CD14-positive monocyte (primary cell): Measurements from ENCODE around the gene CIB4. TPM values are rescaled to one million over a fixed set of nuclear protein-coding genes. Genes with fewer than 3 reads are reported as not detected.

Experiments used
- DNase-seq, 3 donors: peaks; one replicate each; pipeline ENCODE4 v3.0.0-alpha.2; 2011 to 2022
- H2AFZ ChIP-seq: 2 replicates; pipeline ENCODE4 v1.6.0; 2012; ENCODE audit warnings: mild to moderate bottlenecking, low read depth, low read length, inconsistent platforms; ENCODE audit not compliant: insufficient read depth, poor library complexity, severe bottlenecking
- H3K27ac ChIP-seq, 2 donors: 1 replicate in 1 of 2; 2 replicates in 1 of 2; pipeline ENCODE4 v1.5.1; 2012 to 2013; ENCODE audit warnings: low read length in 2 of 2, control low read depth in 1 of 2, inconsistent platforms in 1 of 2, low read depth in 1 of 2, mild to moderate bottlenecking in 1 of 2
- H3K27me3 ChIP-seq, 2 donors: one replicate each; pipeline versions ENCODE4 v1.6.0 to v1.6.1; 2011 to 2013; ENCODE audit warnings: low read length in 2 of 2; ENCODE audit not compliant: control insufficient read depth in 2 of 2, insufficient read depth in 2 of 2
- H3K36me3 ChIP-seq, 2 donors: replicated peaks in 1 of 2; 1 replicate in 1 of 2; 2 replicates in 1 of 2; pipeline versions ENCODE4 v1.5.1 to v1.6.1; 2012 to 2013; ENCODE audit warnings: low read length in 2 of 2, control low read depth in 1 of 2, inconsistent platforms in 1 of 2, mild to moderate bottlenecking in 1 of 2; ENCODE audit not compliant: insufficient read depth in 2 of 2, control insufficient read depth in 1 of 2
- H3K4me1 ChIP-seq, 2 donors: 1 replicate in 1 of 2; 2 replicates in 1 of 2; pipeline versions ENCODE4 v1.5.1 to v1.6.1; 2012 to 2013; ENCODE audit warnings: low read length in 2 of 2, control low read depth in 1 of 2, inconsistent platforms in 1 of 2, mild to moderate bottlenecking in 1 of 2, moderate library complexity in 1 of 2; ENCODE audit not compliant: insufficient read depth in 2 of 2, control insufficient read depth in 1 of 2
- H3K4me2 ChIP-seq: replicated peaks from 2 replicates; pipeline ENCODE3; 2012; ENCODE audit warnings: low read length, moderate library complexity, mild to moderate bottlenecking; ENCODE audit not compliant: poor library complexity, severe bottlenecking; ENCODE audit errors: extremely low read depth
- H3K4me3 ChIP-seq, 3 experiments: fragments of 200-600 bp in 1 of 3; sonication (generic) in 1 of 3; replicated peaks in 1 of 3; 1 replicate in 2 of 3; 2 replicates in 1 of 3; pipeline ENCODE4 v1.5.1; 2011 to 2013; ENCODE audit warnings: low read length in 3 of 3, mild to moderate bottlenecking in 3 of 3, control low read depth in 2 of 3, low read depth in 2 of 3, inconsistent platforms in 1 of 3, moderate library complexity in 1 of 3
- H3K79me2 ChIP-seq: 2 replicates; pipeline ENCODE4 v1.6.0; 2012; ENCODE audit warnings: mild to moderate bottlenecking, control low read depth, inconsistent platforms, low read length, moderate library complexity; ENCODE audit not compliant: insufficient read depth
- H3K9ac ChIP-seq: 2 replicates; pipeline ENCODE4 v1.6.0; 2017; ENCODE audit warnings: low read length, mild to moderate bottlenecking; ENCODE audit not compliant: insufficient read depth, poor library complexity, severe bottlenecking
- H3K9me3 ChIP-seq, 2 donors: replicated peaks in 1 of 2; 1 replicate in 1 of 2; 2 replicates in 1 of 2; pipeline versions ENCODE4 v1.5.1 to v1.6.1; 2012 to 2013; ENCODE audit warnings: low read length in 2 of 2, control low read depth in 1 of 2; ENCODE audit not compliant: control insufficient read depth in 1 of 2, insufficient read depth in 1 of 2
- H4K20me1 ChIP-seq: 2 replicates; pipeline ENCODE4 v1.6.0; 2012; ENCODE audit warnings: mild to moderate bottlenecking, low read length, control low read depth, moderate library complexity; ENCODE audit not compliant: insufficient read depth
- H3K27ac Mint-ChIP-seq, 7 donors: one replicate each; pipeline ENCODE4 v1.8.0; 2020; ENCODE audit warnings: mild to moderate bottlenecking in 7 of 7, mixed read lengths in 7 of 7, moderate library complexity in 6 of 7, inconsistent platforms in 2 of 7
- H3K27me3 Mint-ChIP-seq, 3 donors: one replicate each; pipeline ENCODE4 v1.8.0; 2021 to 2022; ENCODE audit warnings: low read depth in 3 of 3, mild to moderate bottlenecking in 3 of 3, mixed read lengths in 3 of 3, moderate library complexity in 3 of 3, inconsistent platforms in 1 of 3
- H3K36me3 Mint-ChIP-seq, 2 donors: one replicate each; pipeline ENCODE4 v1.8.0; 2020; ENCODE audit warnings: mixed read lengths in 2 of 2, inconsistent platforms in 1 of 2, mild to moderate bottlenecking in 1 of 2
- H3K4me1 Mint-ChIP-seq: one replicate; pipeline ENCODE4 v1.8.0; 2020; ENCODE audit warnings: mild to moderate bottlenecking, mixed read lengths
- H3K4me3 Mint-ChIP-seq, 2 donors: one replicate each; pipeline ENCODE4 v1.8.0; 2020; ENCODE audit warnings: mild to moderate bottlenecking in 2 of 2, mixed read lengths in 2 of 2, moderate library complexity in 1 of 2
- H3K9me3 Mint-ChIP-seq, 7 donors: one replicate each; pipeline ENCODE4 v1.8.0; 2020 to 2022; ENCODE audit warnings: mixed read lengths in 7 of 7, mild to moderate bottlenecking in 6 of 7, moderate library complexity in 6 of 7, inconsistent platforms in 2 of 7
- CTCF ChIP-seq: fragments of 200-600 bp; IDR thresholded peaks from one replicate; pipeline ENCODE4 v1.8.0; 2022; ENCODE audit warnings: antibody characterized with exemption, mild to moderate bottlenecking
- WGBS: methylation state at CpG from one replicate; pipeline ENCODE4 v1.1.5; 2013; ENCODE audit warnings: missing lambda C conversion rate; ENCODE audit not compliant: insufficient coverage; 5-methylcytosine and 5-hydroxymethylcytosine counted together
- intact Hi-C, 2 donors: fragments of 100-400 bp; cut with micrococcal nuclease; formaldehyde crosslinking; loops; one replicate each; pipeline versions ENCODE4 v1.15.0 to v1.15.1; 2023
- polyA plus RNA-seq, 3 donors: library from polyadenylated mRNA; depleted of rRNA in 1 of 3; unstranded in 2 of 3; stranded (reverse) in 1 of 3; fragments of 300-500 nt in 2 of 3; fragments of >200 nt in 1 of 3; fragmentation: Illumina TruSeq in 2 of 3; gene quantifications; 1 replicate in 2 of 3; 2 replicates in 1 of 3; pipeline ENCODE4 v1.2.3, GENCODE V29; 2012 to 2021

Gene CIB4
- polyA plus RNA-seq, 3 donors = not detected

DNA sequence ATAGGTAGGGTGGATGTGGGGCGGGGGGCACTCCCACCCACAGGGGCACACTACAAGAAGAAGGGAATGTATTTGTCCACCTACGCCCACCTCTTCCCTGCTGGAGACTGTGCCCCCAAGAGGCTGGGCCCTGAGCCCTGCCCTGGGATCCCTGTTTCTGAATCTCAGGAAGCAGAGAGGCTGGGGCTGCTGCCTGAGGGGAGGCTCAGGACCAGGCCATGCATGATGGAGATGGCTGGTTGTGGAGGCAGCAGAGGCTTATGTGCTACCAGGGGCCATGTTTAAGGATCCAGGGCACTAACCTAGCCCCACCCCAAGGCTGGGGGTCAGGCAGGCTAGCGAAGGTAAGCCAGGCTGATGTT is 82.1 kb downstream of the CIB4 start:
- TF ChIP-seq CTCF = no peak
- H3K9me3 ChIP-seq = peaks cover 0 to 4% of the 10 kb centered on the region in 2 donors
- intact Hi-C loops = no loop called here
- H3K4me1 Mint-ChIP-seq = peaks cover 10% of the 10 kb centered on the region
- no peaks in the 10 kb centered on the region for H3K36me3 Mint-ChIP-seq
- H3K4me3 Mint-ChIP-seq = no peak overlapping the region
- H3K9me3 Mint-ChIP-seq = peaks cover 0 to 6% (median 0%) of the 10 kb centered on the region in 7 donors
- no peak overlapping the region for H3K27ac ChIP-seq
- H3K4me2 ChIP-seq = no peak overlapping the region
- no peak overlapping the region for H3K4me3 ChIP-seq
- no peak overlapping the region for H2AFZ ChIP-seq
- H4K20me1 ChIP-seq = no peaks in the 10 kb centered on the region
- no peak overlapping the region for H3K27ac Mint-ChIP-seq
- no CpG with 5 or more reads among the region's 3 CpGs for WGBS
- H3K27me3 Mint-ChIP-seq = peaks cover 51 to 66% (median 59%) of the 10 kb centered on the region in 3 donors
- H3K79me2 ChIP-seq = no peaks in the 10 kb centered on the region
- H3K27me3 ChIP-seq = peaks cover 14 to 62% of the 10 kb centered on the region in 2 donors
- no peak for DNase-seq
- no peak overlapping the region for H3K9ac ChIP-seq
- peaks cover 7 to 12% of the 10 kb centered on the region in 2 donors for H3K4me1 ChIP-seq
- H3K36me3 ChIP-seq = no peaks in the 10 kb centered on the region

GRCh38 chr2:26558271-26559043 is 82.7 kb downstream of the CIB4 start:
- TF ChIP-seq CTCF = no peak
- intact Hi-C loops = no loop called here
- 55% methylated on average over 14 of the region's 27 CpGs for WGBS
- peaks cover 0 to 6% (median 0%) of the 10 kb centered on the region in 7 donors for H3K9me3 Mint-ChIP-seq
- H3K4me1 ChIP-seq = peaks cover 7 to 12% of the 10 kb centered on the region in 2 donors
- H3K27ac Mint-ChIP-seq = no peak overlapping the region
- peak overlapping the region in 1 of 2 donors; percentile 33 for H3K4me3 Mint-ChIP-seq
- no peak for DNase-seq
- H3K79me2 ChIP-seq = no peaks in the 10 kb centered on the region
- H3K4me3 ChIP-seq = no peak overlapping the region
- no peak overlapping the region for H2AFZ ChIP-seq
- peaks cover 0 to 4% of the 10 kb centered on the region in 2 donors for H3K9me3 ChIP-seq
- H3K27me3 Mint-ChIP-seq = peaks cover 46 to 63% (median 53%) of the 10 kb centered on the region in 3 donors
- H3K27ac ChIP-seq = no peak overlapping the region
- peaks cover 10 to 56% of the 10 kb centered on the region in 2 donors for H3K27me3 ChIP-seq
- no peak overlapping the region for H3K4me2 ChIP-seq
- H3K36me3 ChIP-seq = no peaks in the 10 kb centered on the region
- H3K36me3 Mint-ChIP-seq = no peaks in the 10 kb centered on the region
- H4K20me1 ChIP-seq = no peaks in the 10 kb centered on the region
- H3K4me1 Mint-ChIP-seq = peaks cover 10% of the 10 kb centered on the region
- H3K9ac ChIP-seq = no peak overlapping the region
